Dermis microvascular lymphatic vessel endothelial cell (primary cell): ENCODE results near the gene CALHM2. TPM values are rescaled to one million over a fixed set of nuclear protein-coding genes. Genes with fewer than 3 reads are reported as not detected.
A peak's percentile ranks its signal among the peaks of the same experiment; 100 is the strongest.

Experiments
- DNase-seq, 2 donors: peaks; one replicate each; pipeline versions ENCODE4 v3.0.0 to v3.0.0-alpha.2; 2010; ENCODE audit warnings: low read depth in 2 of 2
- total RNA-seq: library from RNA; depleted of rRNA; stranded (reverse); fragments of >200 nt; gene quantifications from 2 replicates; pipeline ENCODE4 v1.2.1, GENCODE V29; 2014

CALHM2 gene
- total RNA-seq, 1 donor from 2014 or later, result 16.0 TPM

DNA sequence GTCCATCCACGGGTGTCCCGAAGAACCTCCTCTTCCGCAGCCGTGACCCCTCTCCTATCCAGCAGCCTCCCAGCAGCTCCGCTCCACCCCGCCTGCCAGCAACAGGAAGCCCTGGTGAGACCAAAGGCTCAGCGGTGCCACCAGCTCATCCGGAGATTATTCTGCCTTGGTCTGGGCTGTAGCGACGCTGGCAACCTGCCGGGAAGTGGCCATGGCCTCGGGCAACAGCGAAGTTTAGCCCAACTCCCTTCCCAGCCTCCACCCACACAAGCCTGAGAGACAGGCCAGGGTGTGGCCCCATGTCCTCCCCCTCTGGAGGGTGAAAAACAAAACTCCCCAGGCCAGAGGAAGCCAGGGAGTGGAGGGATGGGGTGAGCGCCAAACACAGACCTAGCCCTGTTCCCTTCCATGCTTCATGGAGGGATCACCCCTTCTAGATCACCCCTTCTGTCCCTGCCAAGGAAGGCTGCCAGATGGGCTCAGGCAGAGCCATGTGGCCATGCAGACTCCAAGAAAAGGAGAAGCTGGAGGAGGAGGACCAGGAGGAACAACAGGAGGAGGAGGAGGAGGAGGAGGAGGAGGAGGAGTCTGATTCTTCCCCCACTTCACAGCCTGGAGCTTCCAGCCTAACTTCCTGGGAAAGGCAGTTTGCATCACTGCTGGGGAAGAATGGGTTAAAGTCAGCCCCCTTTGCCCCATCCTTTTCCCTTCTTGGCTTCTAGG is 918 bp downstream of the CALHM2 start:
- DNase-seq, result peak in 1 of 2 donors; percentile 67

DNA sequence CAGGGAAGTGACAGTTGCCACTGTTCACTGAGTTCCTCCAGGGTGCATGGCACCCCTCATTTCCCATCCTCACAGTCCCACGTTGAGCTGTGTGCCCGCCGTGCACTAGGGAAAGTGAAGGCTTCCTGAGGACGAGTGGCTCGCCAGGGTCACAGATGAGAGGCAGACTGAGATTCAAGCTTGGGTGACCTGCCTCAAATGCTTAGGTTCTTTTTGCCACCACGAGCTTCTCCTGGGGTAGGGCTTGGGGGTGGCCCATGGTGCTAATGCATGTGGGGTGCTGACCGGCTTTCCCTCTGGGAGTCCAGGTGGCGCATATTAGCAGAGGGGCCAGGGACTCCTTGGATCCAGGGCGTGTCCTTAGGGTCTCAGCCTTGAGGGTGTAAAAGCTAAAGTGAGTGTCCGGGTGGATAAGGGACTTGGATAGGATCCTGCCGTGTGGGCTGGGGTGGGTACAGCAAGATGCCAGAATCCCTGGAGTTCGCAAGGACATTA is 1.9 kb downstream of the CALHM2 start:
- DNase-seq, result no peak

DNA sequence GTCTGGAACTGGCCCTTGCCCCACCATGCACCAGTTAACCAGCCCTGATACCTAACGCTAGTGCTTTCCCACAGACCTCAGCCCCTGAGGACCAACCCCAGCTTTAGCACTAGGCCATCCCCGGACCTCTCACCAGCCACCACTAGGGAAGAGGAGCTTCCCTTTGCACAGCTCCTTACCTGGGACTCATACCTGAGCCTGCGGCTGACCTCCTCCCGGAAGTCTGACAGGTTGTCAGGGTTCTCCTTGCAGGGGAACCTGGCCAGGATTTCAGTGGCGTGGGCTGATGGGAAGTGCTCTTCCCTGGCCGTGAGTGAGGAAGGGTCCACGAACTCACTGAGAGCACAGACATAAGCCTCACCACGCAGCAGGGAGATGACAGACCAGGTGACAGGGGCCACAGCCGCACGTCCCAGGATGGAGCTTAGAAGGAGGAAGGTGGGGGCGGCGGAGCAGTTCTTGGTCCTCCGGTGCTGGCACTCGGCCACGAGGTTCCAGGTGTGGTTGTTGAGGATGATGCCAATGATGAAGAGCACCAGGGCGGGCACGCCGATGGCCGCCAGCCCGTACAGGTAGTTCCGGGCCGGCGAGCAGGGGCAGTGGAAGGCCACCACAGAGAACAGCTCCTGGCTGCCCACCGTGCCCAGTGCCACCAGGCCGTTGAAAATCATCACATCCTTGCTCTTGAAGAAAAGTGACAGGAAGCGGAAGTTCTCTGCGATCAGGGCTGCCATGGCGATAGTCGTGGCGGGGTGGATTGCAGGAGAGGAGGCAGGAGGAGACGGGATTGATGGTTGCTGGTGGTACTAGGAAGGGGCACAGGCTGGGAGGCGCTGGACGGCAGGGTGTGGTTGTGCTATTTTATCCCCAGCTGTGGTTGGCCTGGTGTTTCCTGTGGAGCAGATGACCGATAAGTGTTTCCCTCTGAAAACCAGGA is 2.7 kb downstream of the CALHM2 start:
- DNase-seq, result no peak

DNA sequence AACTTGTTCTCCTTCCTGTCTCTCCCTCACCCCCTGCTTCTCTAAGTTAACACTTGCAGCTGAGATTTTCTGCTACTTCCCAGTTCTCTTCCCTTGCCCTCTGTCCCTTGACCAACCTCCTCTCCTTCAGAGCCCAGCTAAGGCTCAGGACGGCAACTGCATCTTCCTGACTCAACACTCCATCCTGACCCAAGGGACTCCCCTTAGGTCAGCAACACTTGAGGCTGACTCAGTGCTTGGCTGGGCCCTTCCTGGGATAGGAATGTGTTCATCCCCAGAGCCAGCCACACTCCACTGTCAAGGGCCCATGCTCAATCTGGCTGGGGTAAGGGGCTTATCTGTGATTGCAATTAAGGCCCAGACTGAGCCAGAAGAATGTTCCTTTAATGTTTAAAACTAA is 3.4 kb downstream of the CALHM2 start:
- DNase-seq, result peak in 1 of 2 donors; percentile 45

DNA sequence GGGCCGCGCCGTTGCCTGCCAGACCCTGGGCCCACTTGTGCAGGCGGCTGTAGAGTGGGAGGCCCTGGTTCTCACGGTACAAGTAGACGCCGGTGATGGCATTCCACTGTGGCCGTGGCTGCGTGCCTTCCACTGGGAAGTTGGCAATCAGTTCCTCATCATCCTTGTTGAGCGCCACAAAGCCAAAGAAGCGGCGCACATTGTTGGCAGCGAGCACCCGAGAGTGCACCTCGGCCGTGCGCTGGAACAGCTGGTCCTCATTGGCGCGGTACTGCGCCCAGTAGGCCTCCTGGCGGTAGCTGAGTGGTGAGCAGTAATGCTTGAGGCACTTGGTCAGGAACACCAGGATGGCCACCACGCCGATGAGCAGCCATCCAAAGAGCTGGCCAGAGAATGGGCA is 5.0 kb downstream of the CALHM2 start:
- no peak for DNase-seq

DNA sequence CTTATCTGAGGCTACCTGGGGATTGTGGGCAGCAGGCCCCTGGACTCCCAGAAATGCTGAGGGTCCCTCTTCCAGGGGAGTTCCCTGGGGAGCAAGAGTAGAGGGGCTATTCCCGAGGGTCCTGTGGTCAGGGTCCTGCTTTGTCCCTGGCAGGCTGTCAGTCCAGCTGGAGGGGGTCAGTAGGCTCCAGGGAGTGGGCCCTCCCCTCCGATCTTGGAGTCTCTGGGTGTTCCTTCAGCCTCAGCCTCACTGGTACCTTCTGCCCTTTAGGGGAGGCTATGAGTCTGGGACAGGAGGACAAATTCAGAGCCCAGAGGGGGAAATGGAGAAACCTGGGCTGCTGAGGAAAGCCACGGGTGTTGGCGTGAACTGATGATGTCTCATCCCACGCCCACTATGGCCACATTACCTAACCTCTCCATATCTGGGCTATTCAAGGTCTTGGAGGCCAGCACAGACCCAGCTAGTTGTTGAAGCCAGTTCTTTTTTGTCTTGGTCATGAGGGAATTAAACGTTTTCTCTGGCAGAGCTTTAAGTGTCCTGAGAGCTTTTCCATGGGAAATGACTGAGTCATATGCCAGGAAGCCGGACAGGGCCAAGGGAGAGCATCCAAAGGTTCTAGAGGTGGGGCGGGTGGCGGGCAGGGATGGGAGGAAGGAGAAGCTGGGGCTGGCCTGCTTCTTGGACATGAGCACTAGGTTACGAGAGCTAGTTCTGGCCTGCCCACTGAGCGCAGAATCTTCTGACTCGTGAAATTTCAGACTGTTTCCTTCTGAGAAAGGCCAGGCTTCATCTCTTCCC is 6.2 kb downstream of the CALHM2 start:
- DNase-seq, result peak; percentile 30 to 83

DNA sequence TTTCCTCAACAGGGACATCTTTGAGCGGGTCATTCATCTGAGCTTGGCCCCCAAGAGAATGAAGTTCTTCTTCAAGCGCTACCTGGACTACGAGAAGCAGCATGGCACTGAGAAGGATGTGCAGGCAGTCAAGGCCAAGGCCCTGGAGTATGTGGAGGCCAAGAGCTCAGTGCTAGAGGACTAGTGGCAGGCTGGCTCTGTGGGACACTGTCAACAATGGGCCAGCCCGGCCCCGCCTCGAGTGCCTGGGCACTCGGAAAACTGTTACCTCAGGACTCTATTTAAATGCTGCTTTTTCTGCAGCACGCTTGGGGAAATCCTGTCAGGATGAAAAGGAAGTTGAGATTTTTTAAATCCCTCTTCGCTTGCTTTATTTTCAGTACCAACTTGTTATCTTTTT is 6.8 kb downstream of the CALHM2 start:
- no peak for DNase-seq

DNA sequence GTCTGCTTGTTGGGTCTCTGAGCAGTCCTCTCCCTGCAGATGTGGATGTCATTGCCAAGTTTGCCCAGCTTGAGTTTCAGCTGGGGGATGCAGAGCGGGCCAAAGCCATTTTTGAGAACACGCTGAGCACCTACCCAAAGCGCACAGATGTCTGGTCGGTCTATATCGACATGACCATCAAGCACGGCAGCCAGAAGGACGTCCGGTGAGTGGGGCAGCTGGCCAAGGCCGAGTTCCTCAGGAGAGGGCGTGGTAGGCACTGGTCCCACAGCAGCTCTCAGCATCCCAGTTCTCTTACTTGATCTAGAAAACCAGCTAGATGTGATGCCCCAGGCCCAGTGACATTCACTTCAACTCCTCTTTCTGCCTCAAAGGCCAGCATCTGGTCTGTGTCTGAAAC is 7.7 kb downstream of the CALHM2 start:
- DNase-seq, result no peak

DNA sequence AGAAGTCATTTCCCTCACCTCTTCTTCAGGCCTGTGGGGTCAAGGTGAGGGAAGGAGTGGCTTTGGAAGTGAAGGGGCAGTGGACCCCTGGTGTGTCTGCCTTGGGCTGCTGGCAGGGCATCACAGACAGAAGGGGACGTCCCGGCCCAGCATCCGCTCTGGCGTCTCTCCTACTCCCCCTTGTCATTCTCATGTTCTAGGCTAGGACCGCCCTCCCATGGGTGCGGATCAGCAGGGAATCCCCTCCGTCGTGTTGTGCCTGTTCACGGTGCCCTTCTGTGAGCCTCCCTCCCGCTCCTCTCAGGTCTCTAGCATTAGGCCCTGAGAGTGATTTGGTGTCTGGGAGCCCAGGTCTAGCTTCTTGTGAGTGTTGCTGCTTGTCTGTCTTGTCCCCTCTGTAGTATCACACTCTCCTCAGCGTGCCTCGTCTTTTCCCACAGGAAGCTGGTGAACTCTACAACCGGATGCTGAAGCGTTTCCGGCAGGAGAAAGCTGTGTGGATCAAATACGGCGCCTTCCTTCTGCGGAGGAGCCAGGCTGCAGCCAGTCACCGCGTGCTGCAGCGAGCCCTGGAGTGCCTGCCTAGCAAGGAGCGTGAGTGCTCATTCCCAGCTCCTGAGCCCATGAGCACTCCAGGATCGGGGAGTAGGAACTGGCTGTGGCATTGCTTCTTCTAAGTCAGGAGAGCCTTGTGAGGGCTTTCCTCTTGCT is 8.5 kb downstream of the CALHM2 start:
- DNase-seq, result peak in 1 of 2 donors; percentile 77

DNA sequence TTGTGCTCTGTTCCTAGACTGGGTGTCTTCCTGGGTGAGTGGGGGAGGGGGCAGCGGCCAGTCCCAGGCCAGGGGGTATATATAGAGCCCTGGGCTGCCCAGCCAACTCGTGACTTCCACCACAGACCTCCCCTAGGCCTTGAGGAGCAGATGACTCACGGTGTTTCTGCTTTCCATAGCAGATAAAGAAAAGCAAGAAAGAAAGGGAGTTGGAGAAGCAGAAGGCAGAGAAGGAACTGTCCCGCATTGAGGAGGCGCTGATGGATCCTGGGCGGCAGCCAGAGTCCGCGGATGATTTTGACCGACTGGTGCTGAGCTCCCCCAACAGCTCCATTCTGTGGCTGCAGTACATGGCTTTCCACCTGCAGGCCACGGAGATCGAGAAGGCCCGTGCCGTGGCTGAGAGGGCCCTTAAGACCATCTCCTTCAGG is 10.1 kb downstream of the CALHM2 start:
- DNase-seq, result no peak

DNA sequence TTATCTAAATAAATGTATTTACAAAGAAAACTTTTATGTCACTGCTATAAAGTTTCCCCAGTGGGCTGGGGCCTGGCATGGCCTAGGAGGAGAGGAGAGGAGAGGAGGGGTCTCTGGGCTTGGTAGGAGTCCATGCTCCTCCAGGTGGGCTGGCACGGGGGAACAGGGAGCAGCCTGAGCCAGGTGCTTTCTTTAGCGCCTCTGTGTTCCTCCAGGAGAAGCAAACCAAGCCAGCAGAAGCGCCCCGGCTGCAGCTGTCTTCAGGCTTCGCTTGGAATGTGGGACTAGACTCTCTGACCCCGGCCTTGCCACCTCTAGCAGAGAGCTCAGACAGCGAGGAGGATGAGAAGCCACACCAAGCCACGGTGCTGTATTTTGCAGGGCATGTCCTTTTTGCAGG is 10.6 kb downstream of the CALHM2 start:
- DNase-seq, result no peak

DNA sequence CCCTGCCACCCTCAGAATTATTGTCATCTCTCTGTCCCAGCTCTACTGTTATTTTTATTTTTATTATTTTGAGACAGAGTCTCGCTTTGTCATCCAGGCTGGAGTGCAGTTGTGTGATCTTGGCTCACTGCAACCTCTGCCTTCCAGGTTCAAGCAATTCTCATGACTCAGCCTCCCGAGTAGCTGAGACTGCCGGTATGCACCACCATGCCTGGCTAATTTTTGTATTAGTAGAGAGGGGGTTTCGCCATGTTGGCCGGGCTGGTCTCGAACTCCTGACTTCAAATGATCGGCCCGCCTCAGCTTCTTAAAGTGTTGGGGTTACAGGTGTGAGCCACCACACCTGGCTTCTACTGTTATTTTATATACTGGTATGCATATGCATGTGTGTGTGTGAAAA is 11.0 kb downstream of the CALHM2 start:
- no peak for DNase-seq

DNA sequence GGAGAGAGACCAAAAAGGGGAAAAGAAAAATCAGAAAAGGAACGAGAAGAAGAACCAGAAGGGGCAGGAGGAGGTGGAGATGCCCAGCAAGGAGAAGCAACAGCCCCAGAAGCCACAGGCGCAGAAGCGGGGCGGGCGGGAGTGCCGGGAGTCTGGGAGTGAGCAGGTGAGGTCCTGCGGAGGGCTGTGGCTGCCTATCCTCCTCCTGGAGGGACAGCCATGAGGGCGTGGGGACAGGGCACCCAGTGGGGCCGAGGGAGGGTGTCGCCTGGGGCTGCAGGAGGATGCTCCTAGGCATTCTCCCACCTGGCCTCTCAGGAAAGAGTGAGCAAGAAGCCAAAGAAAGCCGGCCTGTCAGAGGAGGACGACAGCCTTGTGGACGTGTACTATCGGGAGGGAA is 11.8 kb downstream of the CALHM2 start:
- DNase-seq, result no peak

DNA sequence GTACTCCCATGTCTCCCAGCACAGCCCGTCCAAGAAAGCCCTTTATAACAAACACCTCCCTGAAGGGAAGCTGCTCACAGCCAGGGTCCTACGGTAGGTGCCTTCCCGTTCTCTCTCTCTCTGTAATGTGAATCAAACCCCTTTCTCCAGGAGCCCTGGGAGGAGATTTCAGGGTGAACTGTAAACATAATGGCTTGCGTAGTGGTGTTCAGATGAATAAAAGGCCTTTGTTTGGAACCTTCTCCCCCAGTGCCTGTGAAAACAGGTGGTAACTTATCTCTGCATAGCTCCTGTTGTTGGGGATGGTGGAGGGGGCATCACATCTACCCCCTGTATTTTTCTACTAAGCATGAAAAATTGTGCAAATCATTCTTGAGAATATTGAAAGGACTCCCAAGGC is 12.4 kb downstream of the CALHM2 start:
- DNase-seq, result no peak

DNA sequence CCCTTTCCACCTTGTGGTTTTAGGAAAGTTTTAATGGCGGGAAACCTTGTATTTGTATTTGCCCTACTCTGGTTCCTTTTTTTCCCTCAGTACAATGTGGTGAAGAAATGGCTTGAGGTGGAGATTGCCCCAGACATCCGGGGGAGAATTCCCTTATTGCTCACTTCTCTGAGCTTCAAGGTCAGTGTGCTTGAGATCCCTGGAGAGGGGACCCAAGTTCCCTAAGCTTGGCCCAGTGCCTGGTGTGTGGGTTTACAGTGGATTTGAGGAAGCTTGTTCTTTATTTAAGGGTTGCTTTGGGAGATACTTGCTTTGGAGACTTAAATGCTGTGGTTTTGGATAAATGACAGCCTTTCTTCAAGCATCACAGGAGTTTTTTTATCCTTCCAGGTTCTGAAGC is 18.3 kb downstream of the CALHM2 start:
- no peak for DNase-seq

DNA sequence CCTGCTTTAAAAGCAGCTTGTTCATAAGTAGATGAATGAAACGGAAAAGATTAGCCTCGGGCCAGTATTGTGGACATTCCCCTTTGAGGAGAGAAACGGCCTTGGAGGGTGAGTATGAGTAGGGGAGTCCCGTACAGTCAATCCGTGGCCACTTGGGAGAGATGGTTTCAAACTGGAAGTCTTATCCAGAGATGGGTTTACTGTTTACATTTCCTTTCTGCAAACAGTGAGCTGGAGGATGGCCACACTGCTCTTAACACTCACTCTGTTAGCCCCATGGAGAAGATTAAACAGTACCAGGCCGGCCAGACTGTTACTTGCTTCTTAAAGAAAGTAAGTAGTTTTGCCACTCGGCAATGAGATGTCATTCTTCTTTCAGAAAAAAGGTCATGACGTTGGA is 20.3 kb downstream of the CALHM2 start:
- no peak for DNase-seq

DNA sequence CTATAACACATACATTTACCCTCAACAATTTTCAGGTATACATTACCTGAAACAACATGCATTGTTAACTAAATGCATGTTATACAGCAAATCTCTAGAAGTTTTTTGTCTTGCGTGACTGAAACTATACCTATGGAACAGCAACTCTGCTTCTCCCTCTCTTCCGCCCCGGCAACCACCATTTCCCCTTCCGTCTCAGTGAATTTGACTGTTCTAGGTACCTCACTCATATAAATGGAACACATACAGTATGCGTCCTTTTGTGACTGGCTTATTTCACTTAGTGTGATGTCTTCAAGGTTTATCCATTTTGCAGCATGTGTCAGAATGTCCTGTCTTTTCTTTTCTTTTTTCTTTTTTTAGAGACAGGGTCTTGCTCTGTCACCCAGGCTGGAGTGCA is 22.5 kb downstream of the CALHM2 start:
- DNase-seq, result no peak

DNA sequence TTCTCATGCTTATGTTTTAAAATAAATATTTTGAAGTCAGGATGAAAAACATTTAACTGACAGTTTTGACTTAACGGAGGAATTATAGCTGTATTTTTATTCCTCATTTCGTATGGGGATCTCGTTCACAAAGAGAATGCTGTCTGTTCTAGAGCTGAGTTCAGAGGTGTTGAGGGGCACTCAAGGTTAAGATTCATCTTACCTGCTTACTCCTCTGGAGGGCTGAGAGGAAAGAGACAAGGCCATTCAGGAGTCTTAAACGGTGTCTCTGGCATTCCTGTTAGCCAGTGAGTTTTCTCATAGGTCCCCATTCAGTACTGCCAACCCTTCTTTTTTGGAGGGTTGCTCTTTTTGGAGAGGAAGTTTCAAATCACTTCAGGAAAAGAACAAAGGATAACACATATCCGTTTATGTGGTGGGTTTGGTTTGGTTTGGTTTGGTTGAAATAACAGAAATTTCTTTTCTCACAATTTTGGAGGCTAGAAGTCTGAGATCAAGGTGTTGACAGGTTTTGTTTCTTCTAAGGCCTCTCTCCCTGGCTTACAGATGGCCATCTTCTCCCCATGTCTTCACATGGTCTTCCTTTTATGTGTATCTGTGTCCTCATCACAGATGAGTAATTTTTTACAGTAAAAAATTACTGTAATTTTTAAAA is 23.1 kb downstream of the CALHM2 start:
- no peak for DNase-seq

DNA sequence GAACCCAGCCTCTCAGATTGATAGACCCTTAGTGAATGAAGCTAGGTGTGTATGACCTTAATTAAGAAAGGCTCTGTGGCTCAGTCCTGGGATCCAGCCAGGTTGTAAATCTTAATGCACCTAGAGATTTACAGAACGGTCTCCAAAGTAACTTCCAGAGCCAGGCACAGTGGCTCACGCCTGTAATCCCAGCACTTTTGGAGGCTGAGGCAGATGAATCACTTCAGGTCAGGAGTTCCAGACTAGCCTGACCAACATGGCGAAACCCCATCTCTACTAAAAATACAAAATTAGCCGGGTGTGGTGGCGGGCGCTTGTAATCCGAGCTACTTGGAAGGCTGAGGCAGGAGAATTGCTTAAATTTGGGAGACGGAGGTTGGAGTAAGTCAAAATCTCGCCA is 24.3 kb downstream of the CALHM2 start:
- no peak for DNase-seq

DNA sequence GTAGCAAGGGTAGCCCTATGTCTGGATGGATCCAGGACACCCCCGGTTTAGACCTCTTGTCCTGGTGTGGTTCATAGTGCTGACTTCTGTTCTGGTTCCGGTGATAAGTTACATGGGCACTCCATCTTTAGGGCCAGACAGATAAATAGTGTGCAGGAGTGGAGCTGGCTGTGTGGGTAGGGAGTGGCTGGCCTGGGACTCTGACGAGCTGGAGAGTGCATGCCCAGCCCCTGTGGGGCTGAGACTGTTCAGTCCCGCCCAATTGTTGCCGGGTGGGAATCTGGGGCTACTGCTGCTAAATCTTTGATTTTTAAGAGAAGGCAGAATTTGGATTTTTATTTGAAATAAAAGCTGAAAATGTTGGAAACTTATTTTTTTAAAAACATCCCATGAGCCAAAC is 28.4 kb downstream of the CALHM2 start:
- no peak for DNase-seq

DNA sequence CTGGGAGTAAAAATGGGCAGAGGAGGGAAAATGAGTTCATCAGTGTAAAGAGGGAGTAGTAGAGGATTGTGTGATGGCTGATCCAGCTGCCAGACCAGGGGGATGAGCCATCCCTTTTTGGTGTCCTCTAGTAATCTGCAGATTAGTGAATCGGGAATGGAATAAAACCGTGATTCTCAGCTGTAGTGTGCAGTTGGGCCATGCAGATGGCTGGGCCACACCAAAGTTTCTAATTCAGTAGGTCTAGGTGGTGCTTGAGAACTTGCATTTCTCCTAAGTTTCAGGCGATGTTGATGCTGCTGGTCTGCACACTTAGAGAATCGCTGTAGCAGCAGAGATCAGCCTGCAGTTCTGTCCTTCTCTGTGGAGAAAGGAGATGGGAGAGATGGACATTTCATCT is 33.1 kb downstream of the CALHM2 start:
- no peak for DNase-seq
